ENCODE results near the gene UBE2D3.

UBE2D3 gene

GRCh38 chr4:102858828-102859464 lies 31.6 kb upstream of the UBE2D3 start:
- Histone ChIP-seq H3K9ac (ENCODE audit: low read length) (no peak overlapping the region), H3K9me3 (ENCODE audit: control insufficient read depth, low read length) (no peaks in the 10 kb centered on the region), H3K4me1 (ENCODE audit: control insufficient read depth, insufficient read depth, low read length) (no peaks in the 10 kb centered on the region), H3K4me3 (ENCODE audit: low read length) (peak overlapping the region; percentile 3), H3K27me3 (ENCODE audit: control insufficient read depth, insufficient read depth, low read length) (no peaks in the 10 kb centered on the region), H3K36me3 (ENCODE audit: control insufficient read depth, insufficient read depth, low read length) (no peaks in the 10 kb centered on the region)

GRCh38 chr4:102850370-102850769 lies 23.0 kb upstream of the UBE2D3 start:
- Histone ChIP-seq H3K4me3 (ENCODE audit: low read length) (no peak overlapping the region), H3K9me3 (ENCODE audit: control insufficient read depth, low read length) (no peaks in the 10 kb centered on the region), H3K27me3 (ENCODE audit: control insufficient read depth, insufficient read depth, low read length) (no peaks in the 10 kb centered on the region), H3K9ac (ENCODE audit: low read length) (no peak overlapping the region), H3K4me1 (ENCODE audit: control insufficient read depth, insufficient read depth, low read length) (no peaks in the 10 kb centered on the region), H3K36me3 (ENCODE audit: control insufficient read depth, insufficient read depth, low read length) (no peaks in the 10 kb centered on the region)

GRCh38 chr4:102849579-102850104 lies 22.3 kb upstream of the UBE2D3 start:
- H3K9me3 ChIP-seq (ENCODE audit: control insufficient read depth, low read length) = no peaks in the 10 kb centered on the region
- H3K27me3 ChIP-seq (ENCODE audit: control insufficient read depth, insufficient read depth, low read length) = no peaks in the 10 kb centered on the region
- no peak overlapping the region for H3K4me3 ChIP-seq (ENCODE audit: low read length)
- no peaks in the 10 kb centered on the region for H3K4me1 ChIP-seq (ENCODE audit: control insufficient read depth, insufficient read depth, low read length)
- H3K36me3 ChIP-seq (ENCODE audit: control insufficient read depth, insufficient read depth, low read length) = no peaks in the 10 kb centered on the region
- no peak overlapping the region for H3K9ac ChIP-seq (ENCODE audit: low read length)

GRCh38 chr4:102847687-102848086 lies 20.3 kb upstream of the UBE2D3 start:
- H3K9me3 ChIP-seq (ENCODE audit: control insufficient read depth, low read length) = no peaks in the 10 kb centered on the region
- no peaks in the 10 kb centered on the region for H3K27me3 ChIP-seq (ENCODE audit: control insufficient read depth, insufficient read depth, low read length)
- H3K9ac ChIP-seq (ENCODE audit: low read length) = no peak overlapping the region
- H3K4me1 ChIP-seq (ENCODE audit: control insufficient read depth, insufficient read depth, low read length) = no peaks in the 10 kb centered on the region
- H3K36me3 ChIP-seq (ENCODE audit: control insufficient read depth, insufficient read depth, low read length) = no peaks in the 10 kb centered on the region
- no peak overlapping the region for H3K4me3 ChIP-seq (ENCODE audit: low read length)

- Histone ChIP-seq H3K27me3 (ENCODE audit: control insufficient read depth, insufficient read depth, low read length) (no peaks in the 10 kb centered on the region), H3K36me3 (ENCODE audit: control insufficient read depth, insufficient read depth, low read length) (no peaks in the 10 kb centered on the region)
Observed at GRCh38 chr4:102843938-102844337, 16.6 kb upstream of the UBE2D3 start.

GRCh38 chr4:102843273-102843672 lies 15.9 kb upstream of the UBE2D3 start:
- Histone ChIP-seq H3K9ac (ENCODE audit: low read length) (no peak overlapping the region), H3K36me3 (ENCODE audit: control insufficient read depth, insufficient read depth, low read length) (no peaks in the 10 kb centered on the region), H3K4me3 (ENCODE audit: low read length) (no peak overlapping the region), H3K4me1 (ENCODE audit: control insufficient read depth, insufficient read depth, low read length) (no peaks in the 10 kb centered on the region), H3K27me3 (ENCODE audit: control insufficient read depth, insufficient read depth, low read length) (no peaks in the 10 kb centered on the region), H3K9me3 (ENCODE audit: control insufficient read depth, low read length) (no peaks in the 10 kb centered on the region)

More at GRCh38 chr4:102843938-102844337, 16.6 kb upstream of the UBE2D3 start:
- H3K4me1 ChIP-seq (ENCODE audit: control insufficient read depth, insufficient read depth, low read length) = no peaks in the 10 kb centered on the region
- no peak overlapping the region for H3K4me3 ChIP-seq (ENCODE audit: low read length)
- H3K9ac ChIP-seq (ENCODE audit: low read length) = no peak overlapping the region
- no peaks in the 10 kb centered on the region for H3K9me3 ChIP-seq (ENCODE audit: control insufficient read depth, low read length)

- H3K36me3 ChIP-seq (ENCODE audit: control insufficient read depth, insufficient read depth, low read length) = no peaks in the 10 kb centered on the region
- H3K9ac ChIP-seq (ENCODE audit: low read length) = no peak overlapping the region
- no peaks in the 10 kb centered on the region for H3K27me3 ChIP-seq (ENCODE audit: control insufficient read depth, insufficient read depth, low read length)
- H3K4me3 ChIP-seq (ENCODE audit: low read length) = no peak overlapping the region
- H3K4me1 ChIP-seq (ENCODE audit: control insufficient read depth, insufficient read depth, low read length) = no peaks in the 10 kb centered on the region
- H3K9me3 ChIP-seq (ENCODE audit: control insufficient read depth, low read length) = no peaks in the 10 kb centered on the region
Observed at GRCh38 chr4:102842367-102842766, 15.0 kb upstream of the UBE2D3 start.

GRCh38 chr4:102836596-102836995 lies 9.2 kb upstream of the UBE2D3 start:
- Histone ChIP-seq H3K9me3 (ENCODE audit: control insufficient read depth, low read length) (no peaks in the 10 kb centered on the region), H3K4me3 (ENCODE audit: low read length) (no peak overlapping the region), H3K4me1 (ENCODE audit: control insufficient read depth, insufficient read depth, low read length) (no peaks in the 10 kb centered on the region), H3K9ac (ENCODE audit: low read length) (no peak overlapping the region), H3K27me3 (ENCODE audit: control insufficient read depth, insufficient read depth, low read length) (no peaks in the 10 kb centered on the region), H3K36me3 (ENCODE audit: control insufficient read depth, insufficient read depth, low read length) (no peaks in the 10 kb centered on the region)

- Histone ChIP-seq H3K9ac (ENCODE audit: low read length) (no peak overlapping the region), H3K4me3 (ENCODE audit: low read length) (no peak overlapping the region), H3K27me3 (ENCODE audit: control insufficient read depth, insufficient read depth, low read length) (no peaks in the 10 kb centered on the region), H3K9me3 (ENCODE audit: control insufficient read depth, low read length) (no peaks in the 10 kb centered on the region), H3K4me1 (ENCODE audit: control insufficient read depth, insufficient read depth, low read length) (peaks cover 10% of the 10 kb centered on the region), H3K36me3 (ENCODE audit: control insufficient read depth, insufficient read depth, low read length) (no peaks in the 10 kb centered on the region)
Observed at GRCh38 chr4:102832667-102833066, 5.3 kb upstream of the UBE2D3 start.

GRCh38 chr4:102832105-102832504 lies 4.8 kb upstream of the UBE2D3 start:
- Histone ChIP-seq H3K36me3 (ENCODE audit: control insufficient read depth, insufficient read depth, low read length) (no peaks in the 10 kb centered on the region), H3K9ac (ENCODE audit: low read length) (no peak overlapping the region), H3K27me3 (ENCODE audit: control insufficient read depth, insufficient read depth, low read length) (no peaks in the 10 kb centered on the region), H3K4me3 (ENCODE audit: low read length) (no peak overlapping the region), H3K9me3 (ENCODE audit: control insufficient read depth, low read length) (no peaks in the 10 kb centered on the region), H3K4me1 (ENCODE audit: control insufficient read depth, insufficient read depth, low read length) (peaks cover 10% of the 10 kb centered on the region)

GRCh38 chr4:102829803-102830202 lies 2.5 kb upstream of the UBE2D3 start:
- H3K36me3 ChIP-seq (ENCODE audit: control insufficient read depth, insufficient read depth, low read length) = no peaks in the 10 kb centered on the region
- H3K27me3 ChIP-seq (ENCODE audit: control insufficient read depth, insufficient read depth, low read length) = no peaks in the 10 kb centered on the region
- H3K9ac ChIP-seq (ENCODE audit: low read length) = no peak overlapping the region
- no peaks in the 10 kb centered on the region for H3K9me3 ChIP-seq (ENCODE audit: control insufficient read depth, low read length)
- no peak overlapping the region for H3K4me3 ChIP-seq (ENCODE audit: low read length)
- peaks cover 10% of the 10 kb centered on the region for H3K4me1 ChIP-seq (ENCODE audit: control insufficient read depth, insufficient read depth, low read length)

- H3K9me3 ChIP-seq (ENCODE audit: control insufficient read depth, low read length) = no peaks in the 10 kb centered on the region
- H3K9ac ChIP-seq (ENCODE audit: low read length) = peak overlapping the region; percentile 99
- no peaks in the 10 kb centered on the region for H3K27me3 ChIP-seq (ENCODE audit: control insufficient read depth, insufficient read depth, low read length)
- H3K4me3 ChIP-seq (ENCODE audit: low read length) = peak overlapping the region; percentile 94
- no peaks in the 10 kb centered on the region for H3K36me3 ChIP-seq (ENCODE audit: control insufficient read depth, insufficient read depth, low read length)
- peaks cover 20% of the 10 kb centered on the region for H3K4me1 ChIP-seq (ENCODE audit: control insufficient read depth, insufficient read depth, low read length)
Observed at GRCh38 chr4:102828497-102828808, 1.1 kb upstream of the UBE2D3 start.

All from mucosa of stomach (tissue), 1 donor.